HG03558 (cell line): ENCODE data around the gene URI1.

Experiments
- ATAC-seq: cut with Tn5 transposase; IDR thresholded peaks from one replicate; pipeline ENCODE4 v1.9.1; 2021; ENCODE audit warnings: moderate number of reproducible peaks; ENCODE audit not compliant: unreplicated experiment; ENCODE audit errors: extremely low read depth

The URI1 gene

DNA sequence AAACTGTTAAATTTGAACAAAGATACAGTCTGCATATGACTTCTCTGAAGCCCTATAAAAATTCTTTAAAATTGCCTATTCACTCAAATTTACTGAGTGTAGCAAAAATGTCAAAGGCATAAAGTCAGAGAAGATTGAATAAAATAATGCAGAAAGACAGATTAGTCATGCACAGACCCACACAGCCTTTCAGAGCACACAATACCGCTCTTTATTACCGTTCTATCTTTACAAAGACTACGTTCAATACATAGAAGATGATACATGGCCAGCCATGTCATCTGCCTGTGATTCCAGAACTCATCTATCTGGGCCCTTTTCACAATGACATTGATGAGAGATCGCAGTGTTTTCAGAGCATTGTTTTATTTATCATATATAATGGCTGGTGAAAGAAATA lies 107.2 kb downstream of the URI1 start:
- no peak for ATAC-seq

DNA sequence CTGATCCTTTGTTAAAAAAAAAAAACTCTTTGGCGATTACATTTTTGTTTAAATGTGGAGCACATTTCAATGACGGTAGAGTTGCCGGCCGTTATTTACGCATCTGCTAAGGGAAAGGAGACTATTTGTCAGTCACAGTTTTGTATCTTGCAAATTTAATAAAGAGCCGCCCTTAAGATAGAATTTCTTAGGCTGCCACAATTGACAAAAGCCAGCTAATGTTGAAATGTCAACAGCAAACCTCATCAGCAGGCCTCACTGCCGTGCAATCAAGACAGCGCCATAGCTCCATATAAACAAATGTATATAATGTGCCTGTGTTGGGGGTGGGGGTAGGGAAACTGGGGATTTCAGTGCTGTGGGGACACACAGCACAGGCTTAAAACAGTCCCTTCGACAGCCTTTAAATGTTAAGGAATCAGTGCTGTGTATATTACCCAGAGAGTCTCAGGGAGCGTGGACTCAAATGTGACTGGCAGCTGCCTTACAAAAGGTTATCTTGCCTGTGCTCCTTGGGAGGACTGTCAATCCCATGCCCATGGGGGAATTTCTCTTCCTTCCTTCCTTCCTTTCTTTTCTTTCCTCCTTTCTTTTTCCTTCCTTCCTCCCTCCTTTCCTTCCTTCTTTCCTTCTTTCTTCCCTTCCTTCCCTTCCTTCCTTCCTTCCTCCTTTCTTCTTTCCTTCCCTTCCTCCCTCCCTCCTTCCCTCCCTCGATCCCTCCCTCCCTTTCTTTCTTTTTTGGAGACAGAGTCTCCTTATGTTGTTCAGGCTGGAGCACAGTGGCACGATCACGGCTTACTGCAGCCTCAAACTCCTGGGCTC lies 108.0 kb downstream of the URI1 start:
- ATAC-seq = no peak

DNA sequence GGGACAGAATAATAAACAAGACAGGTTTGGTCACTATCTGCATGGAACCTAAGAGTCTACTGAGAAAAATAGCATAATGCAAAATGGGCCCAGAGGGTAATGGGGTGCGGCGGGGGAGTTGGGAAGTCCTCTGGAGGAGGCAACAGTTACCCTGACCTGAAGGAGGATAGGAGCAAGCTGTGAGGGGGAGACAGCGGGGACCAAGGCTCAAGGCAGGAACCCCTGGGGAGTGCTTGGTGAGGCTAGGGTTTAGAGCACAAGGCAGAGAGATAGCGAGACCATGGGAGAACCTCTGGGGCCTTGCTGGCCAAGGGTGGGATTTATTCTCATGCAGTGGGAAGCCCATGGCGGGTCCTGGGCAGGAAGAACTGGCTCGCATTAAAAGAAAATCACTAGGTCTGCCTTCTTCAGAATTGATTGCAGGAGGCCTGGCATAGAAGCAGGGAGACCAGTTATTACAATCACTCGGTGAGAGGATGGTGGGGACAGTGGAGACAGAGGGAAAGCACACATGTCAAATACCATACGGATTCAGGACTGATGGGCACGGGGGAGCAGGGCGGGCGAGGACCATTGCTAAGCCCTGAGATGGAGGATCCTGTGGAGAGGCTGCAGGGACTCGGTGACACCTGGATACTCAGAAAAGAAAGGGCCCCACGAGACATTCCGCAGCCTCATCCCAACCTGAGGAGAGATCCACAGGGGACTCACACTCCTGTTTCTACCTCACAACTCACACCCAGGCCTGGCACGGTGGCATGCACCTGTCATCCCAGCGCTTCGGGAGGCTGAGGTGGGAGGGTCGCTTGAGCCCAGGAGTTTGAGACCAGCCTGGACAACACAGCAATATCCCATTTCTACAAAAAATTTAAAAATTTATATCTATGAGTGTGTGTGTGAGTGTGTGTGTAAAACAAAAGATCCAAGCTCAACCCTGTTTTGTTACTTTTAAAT lies 110.4 kb downstream of the URI1 start:
- ATAC-seq = no peak

DNA sequence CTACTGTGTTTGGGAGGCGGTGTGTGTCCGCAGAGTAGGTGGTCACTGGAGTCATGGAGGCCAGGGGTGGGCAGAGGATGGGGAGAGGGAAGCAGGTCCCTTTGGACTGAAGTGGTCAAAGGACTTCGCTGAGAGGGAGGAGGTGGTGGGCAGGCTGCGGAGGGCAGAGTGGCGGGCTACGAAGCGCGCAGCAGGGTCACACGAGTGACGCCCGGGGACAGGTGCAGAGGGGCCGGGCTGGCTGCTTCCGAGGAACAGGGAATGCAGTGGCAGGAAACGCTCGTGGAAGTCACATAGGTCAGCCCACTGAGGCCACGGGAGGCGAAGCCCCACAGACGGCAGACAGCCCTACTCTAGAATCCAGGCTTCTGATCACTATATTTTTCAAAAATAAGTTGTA lies 111.5 kb downstream of the URI1 start:
- no peak for ATAC-seq

DNA sequence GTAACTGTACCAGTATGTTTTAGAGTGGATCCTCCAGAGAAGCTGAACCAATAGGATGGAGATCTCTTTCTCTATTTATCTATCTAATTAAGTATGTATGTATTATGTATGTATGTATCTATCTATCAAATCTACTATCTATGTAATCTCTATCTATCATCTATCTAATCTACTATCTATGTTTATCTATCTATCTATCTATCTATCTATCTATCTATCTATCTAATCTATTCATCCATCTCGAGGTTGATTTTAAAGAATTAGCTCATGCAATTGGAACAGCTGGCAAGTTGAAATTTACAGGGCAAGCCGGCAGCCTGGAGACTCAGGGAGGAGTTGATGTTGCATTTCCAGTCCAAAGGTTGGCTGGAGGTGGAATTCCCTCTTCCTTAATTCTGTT lies 112.2 kb downstream of the URI1 start:
- no peak for ATAC-seq

DNA sequence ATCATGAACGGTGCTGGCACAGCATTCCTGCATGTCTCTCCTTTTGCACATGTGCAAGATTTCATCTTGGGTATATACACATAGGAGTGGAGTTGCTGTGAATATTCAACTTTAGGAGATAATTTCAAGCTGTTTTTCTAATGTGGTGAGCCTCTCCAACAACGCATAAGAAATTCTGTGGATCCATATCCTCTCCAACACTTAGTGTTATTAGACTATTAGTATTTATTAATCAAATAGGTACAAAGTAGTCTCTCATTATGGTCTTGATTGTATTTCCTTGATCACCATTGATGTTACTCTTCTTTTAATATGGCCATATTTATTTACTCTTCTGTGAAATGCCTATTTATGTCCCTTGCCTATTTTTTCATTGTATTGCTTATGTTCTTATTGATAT lies 114.5 kb downstream of the URI1 start:
- ATAC-seq = no peak

DNA sequence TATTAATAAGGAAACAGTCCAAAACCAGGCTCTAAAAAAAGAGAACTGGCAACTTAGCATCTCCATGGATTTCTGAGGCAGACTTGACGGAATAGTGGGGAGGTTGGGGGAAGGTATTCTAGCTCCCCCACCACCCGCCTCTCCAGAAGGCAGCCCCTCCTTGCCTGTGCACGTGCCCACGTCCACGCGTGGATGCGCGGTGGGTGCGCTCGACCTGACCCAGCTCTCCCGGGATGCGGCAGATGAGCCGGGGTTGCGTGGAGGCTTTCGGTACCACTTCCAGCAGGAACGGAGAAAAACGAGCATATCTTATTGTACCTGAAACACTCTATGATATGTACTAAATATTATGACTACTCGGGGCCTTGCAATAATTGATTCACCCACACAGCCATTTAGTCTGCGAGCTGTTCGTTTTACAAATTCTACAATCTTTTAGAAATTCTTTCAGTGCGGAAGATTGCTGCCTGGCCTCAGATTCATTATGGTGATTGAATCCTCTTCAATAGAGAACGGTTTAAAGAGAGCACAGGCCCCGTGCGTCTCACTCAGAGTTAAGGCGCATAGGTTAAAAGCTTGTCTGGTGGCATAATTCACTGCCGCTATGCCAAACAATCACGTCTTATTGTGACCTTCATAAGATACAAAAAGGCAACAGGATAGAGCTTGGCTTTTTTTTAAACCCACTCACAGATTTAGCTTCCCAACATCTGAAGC lies 117.9 kb downstream of the URI1 start:
- ATAC-seq = no peak

DNA sequence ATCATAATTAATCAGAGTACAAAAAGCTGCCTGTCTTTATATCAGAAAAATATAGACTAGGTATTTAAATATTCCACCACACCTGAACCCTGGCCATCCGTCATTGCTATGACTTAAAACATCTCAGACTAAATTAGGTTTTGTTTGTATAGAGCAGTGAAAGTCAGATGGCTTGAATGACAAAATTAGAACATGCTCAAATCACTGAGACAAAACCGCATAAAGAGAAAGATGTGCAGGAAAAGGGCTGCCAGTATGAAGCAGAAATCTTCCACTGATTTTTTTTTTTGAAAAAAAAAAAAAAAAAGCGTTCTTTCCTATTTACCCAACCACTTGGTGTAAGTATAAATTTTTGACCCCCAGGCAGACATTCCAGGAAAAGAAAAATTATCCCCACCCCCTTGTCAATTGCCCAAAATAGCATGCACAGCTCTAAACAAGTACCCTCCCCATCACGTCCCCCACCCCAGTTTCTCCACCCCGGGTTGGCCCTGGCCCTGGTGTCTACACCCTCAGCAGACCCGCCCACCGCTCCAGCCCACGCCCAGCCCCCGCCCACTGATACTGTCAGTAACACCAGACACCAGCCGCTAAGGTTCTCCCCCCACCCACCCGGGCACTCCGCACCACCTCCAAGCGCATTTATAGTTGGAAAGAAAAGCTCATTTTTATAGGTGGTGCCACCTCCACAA lies 118.6 kb downstream of the URI1 start:
- ATAC-seq = no peak

DNA sequence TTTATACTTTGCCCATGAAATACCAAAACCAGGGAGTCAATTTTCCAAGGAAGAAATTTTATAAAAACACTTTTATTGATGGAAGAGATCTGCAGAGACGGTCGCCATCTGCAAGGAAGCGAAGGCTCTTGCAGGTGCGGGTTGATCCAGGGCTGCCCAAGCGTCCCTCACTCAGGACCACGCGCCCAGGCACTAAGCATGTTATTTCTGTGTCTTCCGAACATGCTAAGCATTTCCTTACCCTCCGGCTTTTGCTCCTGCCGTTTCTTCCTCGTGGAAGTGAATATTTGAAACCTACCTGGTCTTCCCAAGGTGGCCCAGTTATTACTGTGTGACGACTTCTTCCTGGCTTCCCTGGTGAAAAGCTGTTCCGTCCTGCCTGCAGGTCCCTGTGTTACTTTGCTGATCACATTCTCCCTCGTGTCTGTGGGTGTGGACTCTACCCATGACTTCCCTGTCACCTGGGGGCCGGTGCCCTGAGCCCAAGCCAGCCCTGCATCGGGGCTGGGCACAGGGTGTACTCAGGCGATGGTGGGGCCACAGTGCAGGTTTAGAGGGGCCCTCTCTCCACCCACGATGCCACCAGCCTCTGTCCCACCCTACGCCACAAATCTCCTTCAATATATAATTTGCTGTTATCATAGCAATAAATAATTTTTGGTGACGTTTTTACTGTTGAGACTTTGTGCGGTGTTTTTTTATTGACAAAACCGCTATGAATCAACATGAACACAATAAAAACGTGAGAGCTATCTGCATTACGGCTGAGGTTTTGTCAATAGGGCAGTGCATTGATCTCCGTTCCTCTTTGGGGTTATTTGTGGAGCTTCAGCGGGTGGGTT lies 119.4 kb downstream of the URI1 start:
- no peak for ATAC-seq

DNA sequence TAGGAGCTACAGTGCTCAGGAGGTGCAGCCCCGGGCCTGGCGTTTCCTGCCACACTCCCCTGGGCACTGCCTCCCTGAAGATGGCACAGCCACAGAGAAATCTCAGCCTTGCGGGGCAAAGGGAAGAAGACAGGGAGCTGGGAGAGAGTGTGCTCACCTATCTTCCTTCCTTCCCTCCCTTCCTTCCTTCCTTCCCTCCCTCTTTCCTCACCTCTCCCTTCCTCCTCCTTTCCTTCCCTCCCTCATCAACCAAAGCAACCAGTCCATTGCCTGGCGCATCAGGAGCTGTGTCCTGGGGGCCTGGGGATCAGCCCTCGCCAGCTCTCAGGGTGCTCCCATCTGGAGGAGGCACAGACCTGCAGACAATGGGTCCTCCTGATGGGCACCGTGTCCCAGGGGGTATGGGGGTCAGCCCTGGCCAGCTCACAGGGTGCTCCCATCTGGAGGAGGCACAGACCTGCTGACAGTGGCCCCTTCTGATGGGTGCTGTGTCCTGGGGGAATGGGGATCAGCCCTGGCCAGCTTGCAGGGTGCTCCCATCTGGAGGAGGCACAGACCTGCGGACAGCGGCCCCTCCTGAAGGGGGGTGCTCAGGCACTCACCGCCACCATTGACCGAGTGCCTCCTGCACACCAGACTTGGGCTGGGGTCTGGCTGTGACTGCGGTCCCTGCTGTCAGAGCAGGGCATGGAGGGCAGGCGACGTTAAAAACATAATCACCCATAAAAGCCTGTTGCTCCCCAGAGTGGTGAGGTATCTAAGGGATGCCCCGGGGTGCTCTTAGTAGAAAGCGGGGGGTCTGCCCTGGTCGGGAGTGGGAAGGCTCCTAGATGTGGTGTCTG lies 120.2 kb downstream of the URI1 start:
- no peak for ATAC-seq

DNA sequence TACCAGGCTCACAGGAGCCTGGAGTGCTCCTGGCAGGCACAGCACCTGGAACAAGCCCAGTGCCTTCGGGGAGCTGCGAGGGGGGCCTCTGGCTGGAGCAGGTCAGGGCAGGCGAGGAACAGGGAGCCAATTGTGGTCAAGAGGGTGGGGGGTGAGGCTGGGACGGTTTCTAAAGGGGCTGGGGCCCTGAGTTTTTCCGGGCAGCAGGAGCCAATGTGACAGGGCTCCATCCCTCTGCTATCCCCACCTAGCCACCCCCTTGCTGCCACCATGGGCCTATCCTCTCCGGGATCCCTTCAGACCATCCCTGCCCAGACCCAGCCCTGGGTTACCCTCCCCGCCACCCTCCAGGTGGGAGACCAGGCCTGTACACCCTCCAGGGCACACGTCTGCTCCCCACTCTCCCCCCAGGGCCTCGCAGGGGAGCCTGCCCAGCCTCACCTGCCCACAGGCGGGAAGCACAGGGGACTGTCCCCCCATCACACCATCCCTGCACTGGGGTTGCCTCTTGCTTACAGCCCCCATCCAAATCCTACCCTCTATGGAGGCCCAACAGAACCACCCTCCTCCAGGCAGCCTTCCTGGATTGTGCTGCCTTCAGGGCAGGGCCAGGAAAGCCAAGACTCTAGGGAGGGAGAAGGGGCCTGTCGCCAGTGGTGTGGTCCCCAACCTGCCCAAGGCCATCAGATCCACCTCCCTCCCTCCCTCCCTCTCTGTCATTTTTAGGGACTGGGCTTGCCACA lies 121.0 kb downstream of the URI1 start:
- ATAC-seq = no peak

DNA sequence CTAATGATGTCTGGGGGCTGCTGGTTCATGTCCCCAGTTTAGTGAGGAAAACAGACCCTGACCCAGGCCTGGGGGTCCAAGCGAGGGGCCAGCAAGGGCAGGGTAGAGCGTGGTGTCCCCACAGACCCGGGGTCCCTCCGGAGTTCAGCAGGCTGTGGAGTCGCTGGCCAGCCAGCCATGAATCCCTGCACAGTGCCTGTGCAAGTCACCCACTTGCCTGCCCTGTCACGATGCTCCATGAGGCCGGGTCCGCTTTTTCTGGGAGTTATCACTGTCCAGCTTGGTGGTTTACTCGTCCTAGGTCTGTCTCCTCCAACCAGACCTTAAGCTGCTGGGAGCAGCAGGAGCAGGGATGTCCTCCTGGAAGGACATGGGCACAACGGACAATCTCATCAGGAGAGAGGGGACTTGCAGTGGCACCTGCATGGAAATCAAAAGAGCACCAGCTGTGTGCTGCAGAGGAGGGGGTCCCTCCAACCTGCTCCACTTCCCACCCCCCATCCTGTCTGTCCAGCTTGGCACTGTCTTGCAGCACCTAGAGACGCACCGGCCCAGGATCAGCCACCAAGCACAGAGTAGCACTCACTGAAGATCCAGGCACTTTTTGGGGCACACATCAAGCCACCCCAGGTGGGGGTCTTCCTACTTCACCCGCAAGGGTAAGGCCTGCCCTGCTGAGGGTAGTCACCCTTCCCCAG lies 121.8 kb downstream of the URI1 start:
- ATAC-seq = no peak

DNA sequence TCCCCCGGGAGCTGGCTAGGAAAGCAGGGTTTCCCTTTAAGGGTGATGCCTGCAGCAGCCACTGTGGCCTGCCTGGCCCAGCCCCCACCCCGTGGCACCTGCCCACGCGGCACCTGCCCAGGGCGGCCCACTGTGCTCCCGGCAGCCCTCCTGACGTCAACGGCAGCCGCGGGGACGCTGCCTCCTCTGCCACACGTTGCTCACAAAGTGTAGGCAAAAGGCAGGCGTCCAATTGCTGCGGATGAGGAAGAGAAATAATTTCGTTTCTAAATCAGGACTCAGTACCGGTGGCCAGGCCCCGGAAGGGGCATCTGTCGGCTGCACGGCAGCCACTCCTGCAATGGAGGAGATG lies 122.3 kb downstream of the URI1 start:
- no peak for ATAC-seq

DNA sequence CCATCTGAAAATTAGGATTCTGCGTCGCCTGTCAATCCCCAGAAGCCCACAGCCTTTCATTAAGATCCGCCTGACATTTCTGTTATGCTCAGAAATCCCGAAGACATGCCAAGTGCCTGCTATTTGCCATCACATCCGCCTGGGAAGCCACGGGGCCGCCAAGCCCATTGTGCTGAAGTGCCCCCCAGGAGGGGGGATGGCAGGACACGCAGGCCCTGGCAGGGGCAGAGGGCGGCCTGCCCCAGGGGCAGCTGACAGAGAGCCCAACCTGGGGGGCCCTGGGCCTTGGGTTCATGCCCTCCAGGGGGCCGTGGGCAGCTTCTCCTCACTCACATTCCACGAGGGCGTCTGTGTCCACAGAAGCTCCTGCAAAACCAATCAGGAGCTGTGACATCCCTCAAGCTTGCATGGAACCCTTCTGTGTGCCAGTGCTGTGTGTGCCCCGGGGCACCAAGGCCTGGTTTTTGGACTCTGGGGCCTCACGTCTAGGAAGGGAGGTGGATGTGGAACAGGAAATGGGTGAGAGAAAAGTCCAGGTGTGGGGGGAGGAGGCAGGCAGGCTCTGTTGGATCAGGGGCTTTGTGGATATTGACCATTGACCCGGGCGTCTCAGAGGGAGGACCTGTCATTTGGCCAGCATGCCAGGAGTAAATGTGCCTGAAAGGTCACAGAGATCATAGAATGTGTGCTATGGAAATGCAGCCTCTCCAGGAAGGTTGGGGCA lies 122.9 kb downstream of the URI1 start:
- no peak for ATAC-seq

DNA sequence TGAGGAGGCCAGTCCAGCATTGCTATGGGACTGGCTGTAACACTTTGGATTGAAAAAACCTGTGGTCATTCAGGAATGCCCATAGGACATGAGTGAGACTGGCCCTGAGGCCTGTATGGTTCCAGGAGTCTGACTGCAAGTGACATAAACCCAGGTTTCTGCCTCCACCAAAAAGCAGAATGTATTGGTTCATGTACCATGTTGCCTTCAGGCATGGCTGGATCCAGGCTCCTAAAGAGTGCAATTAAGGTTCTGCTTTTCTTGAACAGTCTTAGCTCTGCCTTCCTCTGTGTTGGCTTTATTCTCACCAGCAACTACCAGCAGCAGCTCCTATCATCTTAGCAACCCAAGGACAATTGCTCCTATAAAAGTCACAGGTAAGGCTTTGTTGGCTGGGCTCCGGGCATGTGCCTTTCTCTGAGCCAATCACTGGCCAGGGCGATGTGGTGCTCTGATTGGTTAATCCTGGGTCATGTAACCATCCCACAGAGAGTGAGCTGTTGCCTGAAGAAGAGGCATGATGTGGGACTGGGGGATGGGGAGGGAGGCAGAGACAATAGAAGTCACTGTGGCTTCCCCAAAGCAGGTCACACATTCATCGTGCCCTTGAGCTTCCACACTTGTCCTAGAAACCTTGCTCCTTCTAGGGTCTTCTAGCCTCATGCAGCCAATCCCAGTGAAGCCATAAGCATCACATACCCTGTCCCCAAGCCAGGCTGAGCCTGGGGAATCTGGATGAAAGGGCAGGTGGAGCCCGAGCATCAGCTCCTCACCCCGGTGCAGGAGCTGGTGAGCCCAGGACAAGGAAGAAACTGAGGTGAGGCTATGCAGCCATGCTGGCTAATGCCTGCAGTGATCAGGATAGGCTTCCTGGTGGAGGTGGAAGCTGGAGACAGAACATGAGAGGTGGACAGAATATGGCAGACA lies 123.9 kb downstream of the URI1 start:
- ATAC-seq = no peak
